OCI-LY3 (cell line): ENCODE results near the gene KCNN3.

Experiments
- H2AFZ ChIP-seq: fragments of 200-600, 300-600 bp; shearing (Covaris generic); 2 replicates; pipeline ENCODE4 v1.6.0; 2014; ENCODE audit warnings: antibody characterized with exemption, low read depth, low read length
- H3K27ac ChIP-seq: fragments of 200-600, 300-600 bp; sonication (generic); 2 replicates; pipeline ENCODE4 v1.5.1; 2014; ENCODE audit warnings: mild to moderate bottlenecking, low read length, moderate library complexity, mixed read lengths
- H3K27me3 ChIP-seq: fragments of 200-600, 300-600 bp; sonication (generic); 2 replicates; pipeline ENCODE4 v1.6.1; 2014; ENCODE audit warnings: low read depth, low read length, mixed read lengths
- H3K36me3 ChIP-seq: fragments of 200-600, 300-600 bp; sonication (generic); replicated peaks from 2 replicates; pipeline ENCODE3; 2014; ENCODE audit warnings: low read depth, low read length, mixed read lengths
- H3K4me1 ChIP-seq: fragments of 300-600, 200-600 bp; sonication (generic); 2 replicates; pipeline ENCODE4 v1.6.1; 2014; ENCODE audit warnings: low read length, mixed read lengths
- H3K4me2 ChIP-seq: fragments of 200-600, 300-600 bp; sonication (generic); 2 replicates; pipeline ENCODE4 v1.6.1; 2014; ENCODE audit warnings: low read length, mixed read lengths
- H3K4me3 ChIP-seq: fragments of 300-600, 200-600 bp; sonication (generic); 2 replicates; pipeline ENCODE4 v1.5.1; 2014; ENCODE audit warnings: antibody characterized with exemption, mild to moderate bottlenecking, low read length, moderate library complexity
- H3K79me2 ChIP-seq: fragments of 300-600, 200-600 bp; shearing (Covaris generic); 2 replicates; pipeline ENCODE4 v1.6.1; 2014; ENCODE audit warnings: mild to moderate bottlenecking, low read length, mixed read lengths
- H3K9ac ChIP-seq: fragments of 300-600, 200-600 bp; shearing (Covaris generic); 2 replicates; pipeline ENCODE4 v1.6.0; 2014; ENCODE audit warnings: mild to moderate bottlenecking, low read length, moderate library complexity
- H3K9me3 ChIP-seq: fragments of 200-600, 300-600 bp; shearing (Covaris generic); 2 replicates; pipeline ENCODE4 v1.6.1; 2014; ENCODE audit warnings: low read length, mixed read lengths; ENCODE audit not compliant: insufficient read depth
- H4K20me1 ChIP-seq: fragments of 200-600, 300-600 bp; sonication (generic); 2 replicates; pipeline ENCODE4 v1.6.1; 2016; ENCODE audit warnings: low read length, mixed read lengths; ENCODE audit not compliant: insufficient read depth
- EZH2phosphoT487 ChIP-seq: fragments of 200-600 bp; shearing (Covaris generic); IDR thresholded peaks from 2 replicates; pipeline ENCODE4 v1.6.1; 2018; ENCODE audit warnings: antibody characterized with exemption, mixed run types, low read depth
- TF ChIP-seq, protein P1 (sequence below): fragments of 200-600, 300-600 bp; sonication (generic); IDR thresholded peaks from 2 replicates; pipeline ENCODE4 v1.5.1; 2014; ENCODE audit warnings: antibody characterized with exemption, low read length, low read depth

KCNN3 gene

DNA sequence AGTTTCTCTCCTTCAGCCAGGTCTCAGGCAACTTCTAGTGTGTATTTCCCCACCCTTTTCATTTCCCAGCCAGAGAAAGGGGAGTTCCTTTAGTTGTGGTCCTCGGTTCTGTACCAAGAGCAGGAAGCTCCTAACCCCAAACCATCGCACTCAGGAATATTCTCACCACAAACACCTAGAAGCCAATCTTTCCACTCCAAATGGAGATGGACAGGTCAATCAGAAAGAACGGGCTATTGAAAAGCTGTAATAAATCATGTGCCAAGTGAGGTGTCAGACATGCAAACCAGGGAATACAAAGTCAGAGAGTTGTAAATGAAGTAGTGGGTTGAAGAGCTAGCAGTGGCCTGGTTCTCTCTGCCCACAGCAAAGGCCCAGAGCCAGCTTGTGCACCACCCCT lies 77.2 kb downstream of the KCNN3 start:
- Histone ChIP-seq H3K27me3 (peaks cover 17% of the 10 kb centered on the region; the same call in 1 of the 2 replicates), H3K4me1 (no peaks in the 10 kb centered on the region; the same call in 1 of the 2 replicates), H3K36me3 (no peaks in the 10 kb centered on the region), H3K4me3 (no peak overlapping the region), H2AFZ (no peak overlapping the region), H3K9me3 (no peaks in the 10 kb centered on the region), H3K9ac (no peak overlapping the region), H3K4me2 (no peak overlapping the region), H4K20me1 (no peaks in the 10 kb centered on the region), H3K79me2 (no peaks in the 10 kb centered on the region), H3K27ac (no peak overlapping the region)
- TF ChIP-seq, protein P1, sequence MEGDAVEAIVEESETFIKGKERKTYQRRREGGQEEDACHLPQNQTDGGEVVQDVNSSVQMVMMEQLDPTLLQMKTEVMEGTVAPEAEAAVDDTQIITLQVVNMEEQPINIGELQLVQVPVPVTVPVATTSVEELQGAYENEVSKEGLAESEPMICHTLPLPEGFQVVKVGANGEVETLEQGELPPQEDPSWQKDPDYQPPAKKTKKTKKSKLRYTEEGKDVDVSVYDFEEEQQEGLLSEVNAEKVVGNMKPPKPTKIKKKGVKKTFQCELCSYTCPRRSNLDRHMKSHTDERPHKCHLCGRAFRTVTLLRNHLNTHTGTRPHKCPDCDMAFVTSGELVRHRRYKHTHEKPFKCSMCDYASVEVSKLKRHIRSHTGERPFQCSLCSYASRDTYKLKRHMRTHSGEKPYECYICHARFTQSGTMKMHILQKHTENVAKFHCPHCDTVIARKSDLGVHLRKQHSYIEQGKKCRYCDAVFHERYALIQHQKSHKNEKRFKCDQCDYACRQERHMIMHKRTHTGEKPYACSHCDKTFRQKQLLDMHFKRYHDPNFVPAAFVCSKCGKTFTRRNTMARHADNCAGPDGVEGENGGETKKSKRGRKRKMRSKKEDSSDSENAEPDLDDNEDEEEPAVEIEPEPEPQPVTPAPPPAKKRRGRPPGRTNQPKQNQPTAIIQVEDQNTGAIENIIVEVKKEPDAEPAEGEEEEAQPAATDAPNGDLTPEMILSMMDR, result no peak
- no peak for TF ChIP-seq EZH2phosphoT487

DNA sequence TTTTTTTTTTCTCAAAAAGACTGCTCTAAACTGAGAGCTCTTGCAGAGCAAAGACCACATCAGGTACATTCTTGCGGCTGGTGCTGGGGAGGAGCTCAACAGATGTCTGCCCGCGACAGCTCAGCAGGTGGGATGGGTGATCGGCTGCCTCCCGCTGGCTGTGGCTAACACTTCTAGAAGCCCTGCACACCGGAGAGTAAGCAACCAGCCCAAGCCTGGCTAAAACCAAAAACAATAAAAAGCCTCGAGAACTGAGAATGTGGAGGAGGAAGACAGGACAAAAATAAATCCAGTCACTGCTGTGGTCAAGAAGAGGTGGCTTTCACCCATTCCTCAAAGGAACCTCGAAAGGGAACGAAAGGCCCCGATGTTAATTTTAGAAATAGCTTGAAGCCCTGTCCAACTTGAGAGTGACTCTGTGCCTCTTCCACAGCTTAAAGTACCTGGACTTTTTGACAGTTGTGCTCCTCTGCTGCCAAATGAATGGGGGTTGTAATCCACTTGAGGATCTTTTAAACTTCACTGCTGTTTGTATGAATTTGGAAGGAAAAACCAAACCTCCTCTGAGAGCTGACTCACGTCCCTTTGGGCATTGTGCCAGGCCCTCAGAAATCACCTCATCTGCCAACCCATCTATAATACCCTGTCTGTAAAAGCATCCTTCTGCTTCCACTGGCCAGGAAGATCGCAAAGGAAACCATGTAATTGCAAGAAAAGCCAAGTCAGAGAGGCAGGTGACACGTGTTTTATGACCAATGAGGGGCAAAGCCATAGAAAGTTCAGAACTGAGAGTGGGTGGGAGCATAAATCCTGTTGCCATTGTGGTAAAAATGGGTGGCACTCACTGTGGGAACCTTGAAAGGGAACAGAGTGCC lies 78.6 kb downstream of the KCNN3 start:
- Histone ChIP-seq H3K9ac (no peak overlapping the region), H3K4me1 (no peaks in the 10 kb centered on the region; the same call in 1 of the 2 replicates), H3K4me2 (no peak overlapping the region), H2AFZ (no peak overlapping the region), H4K20me1 (no peaks in the 10 kb centered on the region), H3K27me3 (peaks cover 17% of the 10 kb centered on the region; the same call in 1 of the 2 replicates), H3K79me2 (no peaks in the 10 kb centered on the region), H3K4me3 (no peak overlapping the region), H3K9me3 (no peaks in the 10 kb centered on the region), H3K27ac (no peak overlapping the region), H3K36me3 (no peaks in the 10 kb centered on the region)
- TF ChIP-seq, protein P1, result no peak
- TF ChIP-seq EZH2phosphoT487, result no peak

DNA sequence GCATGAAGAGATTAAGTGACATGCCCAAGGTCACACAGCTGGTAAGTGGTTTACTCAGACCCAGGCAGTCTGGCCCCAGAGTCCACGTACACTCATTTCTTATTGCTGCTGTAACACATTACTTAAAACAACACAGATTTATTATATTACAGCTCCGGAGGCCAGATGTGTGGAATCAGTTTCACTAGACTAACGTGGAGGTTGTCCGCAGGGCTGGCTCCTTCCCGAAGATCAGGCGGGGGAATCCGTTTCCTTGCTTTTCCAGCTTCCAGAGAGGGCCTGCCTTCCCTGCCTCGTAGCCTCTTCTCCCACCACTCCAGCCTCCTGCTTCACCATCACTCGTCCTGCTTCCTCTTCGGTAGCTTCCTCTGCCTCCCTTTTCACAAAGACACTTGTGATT lies 81.2 kb downstream of the KCNN3 start:
- Histone ChIP-seq H3K79me2 (no peaks in the 10 kb centered on the region), H3K4me3 (no peak overlapping the region), H3K9ac (no peak overlapping the region), H4K20me1 (no peaks in the 10 kb centered on the region), H3K4me1 (peaks cover 22% of the 10 kb centered on the region), H3K27ac (no peak overlapping the region), H3K27me3 (peaks cover 13% of the 10 kb centered on the region; the same call in 1 of the 2 replicates), H3K9me3 (no peaks in the 10 kb centered on the region), H3K4me2 (no peak overlapping the region), H2AFZ (no peak overlapping the region), H3K36me3 (no peaks in the 10 kb centered on the region)
- TF ChIP-seq, protein P1, result no peak
- TF ChIP-seq EZH2phosphoT487, result no peak

DNA sequence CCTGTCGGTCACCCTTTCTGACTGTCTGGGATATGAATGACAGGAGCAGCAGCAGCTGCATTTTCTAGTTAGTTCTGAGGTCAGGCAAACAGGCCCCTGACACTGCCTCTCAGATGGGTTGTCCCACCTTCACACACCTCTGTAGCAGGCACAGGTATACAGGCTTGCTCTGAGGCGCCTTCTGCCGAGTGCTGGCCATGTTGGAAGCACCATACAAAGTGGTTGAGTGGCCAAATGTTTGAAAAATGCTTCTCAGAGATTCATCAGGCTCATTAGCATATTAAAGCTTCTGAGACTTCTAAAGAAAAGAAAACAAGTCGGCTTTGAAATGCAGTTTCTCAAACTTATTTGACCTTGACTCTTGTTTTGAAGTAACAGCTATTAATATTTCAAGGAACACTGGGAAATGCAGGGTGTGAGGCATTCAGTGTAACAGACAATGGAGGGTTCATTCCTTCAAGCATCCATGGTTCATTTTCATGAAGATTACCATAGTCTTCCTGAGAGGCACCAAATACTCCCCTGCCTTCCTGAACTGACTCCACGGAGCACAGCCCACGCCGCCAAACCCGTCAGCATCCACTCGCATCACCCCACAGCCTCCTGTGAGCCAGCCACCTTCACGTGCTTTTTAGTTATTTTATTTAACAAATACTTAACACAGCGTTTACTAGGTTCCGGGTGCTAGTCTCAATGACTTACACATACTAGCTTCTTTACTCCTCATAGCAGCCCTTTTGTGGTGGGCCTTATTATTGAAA lies 81.8 kb downstream of the KCNN3 start:
- H2AFZ ChIP-seq, result no peak overlapping the region
- peaks cover 25% of the 10 kb centered on the region for H3K4me1 ChIP-seq
- no peaks in the 10 kb centered on the region for H3K9me3 ChIP-seq
- peaks cover 13% of the 10 kb centered on the region; the same call in 1 of the 2 replicates for H3K27me3 ChIP-seq
- TF ChIP-seq, protein P1, result no peak
- TF ChIP-seq EZH2phosphoT487, result no peak
- no peak overlapping the region for H3K27ac ChIP-seq
- no peaks in the 10 kb centered on the region for H3K36me3 ChIP-seq
- no peak overlapping the region for H3K9ac ChIP-seq
- H3K4me2 ChIP-seq, result no peak overlapping the region
- no peaks in the 10 kb centered on the region for H4K20me1 ChIP-seq
- no peaks in the 10 kb centered on the region for H3K79me2 ChIP-seq
- no peak overlapping the region for H3K4me3 ChIP-seq
